ENCODE measurements around the gene RASGRF1. TPM values are rescaled to one million over a fixed set of nuclear protein-coding genes. Genes with fewer than 3 reads are reported as not detected.
"Not testable (repeated sequence)": the region's sequence is repeated elsewhere in the genome, so short reads cannot be mapped to it uniquely, and the experiment has no call there.

RASGRF1 gene
- total RNA-seq, 6 experiments from 2014 or later: 0.29 TPM; not detected in 5

DNA sequence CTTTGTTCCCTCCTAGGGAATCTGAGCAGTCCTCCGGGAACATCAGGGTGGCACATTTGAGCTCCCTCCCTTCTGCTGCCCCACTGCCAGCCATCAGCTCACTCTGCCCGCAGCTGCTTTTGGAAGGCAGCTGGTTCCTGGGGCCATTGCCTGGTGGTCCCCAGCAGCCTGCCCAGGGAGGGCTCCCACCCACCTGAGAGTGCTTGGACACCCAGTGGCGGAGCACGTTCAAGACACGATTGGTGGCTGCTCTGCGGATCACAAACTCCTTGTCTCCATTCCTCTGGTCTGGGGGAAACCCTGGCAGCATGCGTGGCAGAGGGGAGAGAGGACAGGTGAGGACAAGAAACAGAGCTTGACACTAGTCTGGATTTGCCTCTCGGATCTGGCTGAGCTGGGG lies 92.1 kb downstream of the RASGRF1 start:
- DNase-seq (no peak), ATAC-seq (no peak)
- H3K4me3 ChIP-seq: no peak overlapping the region
- WGBS (ENCODE audit: insufficient coverage, low coverage, low lambda C conversion rate, missing lambda C conversion rate): 80% methylated on average over 2 of the region's 8 CpGs
- no peaks in the 10 kb centered on the region for H3K27me3 ChIP-seq
- no peaks in the 10 kb centered on the region for H3K9me3 ChIP-seq
- intact Hi-C loops (cut with DNase I): no loop called here
- H3K36me3 ChIP-seq: no peaks in the 10 kb centered on the region
- no peaks in the 10 kb centered on the region for H3K4me1 ChIP-seq
- H3K27ac ChIP-seq: no peak overlapping the region
- TF ChIP-seq POLR2A (IDR thresholded peaks at IDR 0.05): no peak
- TF ChIP-seq, protein P1, sequence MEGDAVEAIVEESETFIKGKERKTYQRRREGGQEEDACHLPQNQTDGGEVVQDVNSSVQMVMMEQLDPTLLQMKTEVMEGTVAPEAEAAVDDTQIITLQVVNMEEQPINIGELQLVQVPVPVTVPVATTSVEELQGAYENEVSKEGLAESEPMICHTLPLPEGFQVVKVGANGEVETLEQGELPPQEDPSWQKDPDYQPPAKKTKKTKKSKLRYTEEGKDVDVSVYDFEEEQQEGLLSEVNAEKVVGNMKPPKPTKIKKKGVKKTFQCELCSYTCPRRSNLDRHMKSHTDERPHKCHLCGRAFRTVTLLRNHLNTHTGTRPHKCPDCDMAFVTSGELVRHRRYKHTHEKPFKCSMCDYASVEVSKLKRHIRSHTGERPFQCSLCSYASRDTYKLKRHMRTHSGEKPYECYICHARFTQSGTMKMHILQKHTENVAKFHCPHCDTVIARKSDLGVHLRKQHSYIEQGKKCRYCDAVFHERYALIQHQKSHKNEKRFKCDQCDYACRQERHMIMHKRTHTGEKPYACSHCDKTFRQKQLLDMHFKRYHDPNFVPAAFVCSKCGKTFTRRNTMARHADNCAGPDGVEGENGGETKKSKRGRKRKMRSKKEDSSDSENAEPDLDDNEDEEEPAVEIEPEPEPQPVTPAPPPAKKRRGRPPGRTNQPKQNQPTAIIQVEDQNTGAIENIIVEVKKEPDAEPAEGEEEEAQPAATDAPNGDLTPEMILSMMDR (IDR thresholded peaks at IDR 0.05): no peak

DNA sequence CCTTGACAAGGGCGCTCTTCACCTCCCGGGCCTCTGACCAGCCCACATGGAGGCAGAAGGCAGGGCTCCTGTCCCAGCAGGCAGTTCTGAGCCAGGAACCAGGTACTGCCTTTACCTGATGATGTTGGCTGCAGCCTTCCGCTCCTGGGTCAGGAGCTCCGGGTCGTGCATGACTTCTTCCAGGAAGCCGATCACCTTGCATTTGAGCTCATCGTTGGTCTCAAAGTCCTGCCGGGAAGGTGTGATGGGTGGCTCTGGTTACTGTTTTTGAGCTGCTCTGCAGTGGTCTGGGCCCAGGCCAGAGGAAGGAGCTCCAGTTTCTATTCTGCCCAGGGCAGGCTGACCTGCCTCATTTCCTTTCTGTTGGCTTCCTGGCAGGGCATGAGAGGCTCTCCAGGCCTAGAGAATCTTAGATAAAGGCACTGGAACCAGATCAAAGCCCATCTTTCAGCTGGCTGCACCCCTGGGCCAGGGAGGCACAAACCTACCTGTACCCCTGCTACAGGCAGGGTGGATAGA lies 92.5 kb downstream of the RASGRF1 start:
- 95% methylated on average over 4 of the region's 8 CpGs for WGBS (ENCODE audit: insufficient coverage, low coverage, low lambda C conversion rate, missing lambda C conversion rate)
- no peaks in the 10 kb centered on the region for H3K9me3 ChIP-seq
- peak in 1 of 4 donors; percentile 20 for ATAC-seq
- intact Hi-C loops (cut with DNase I): no loop called here
- TF ChIP-seq POLR2A (IDR thresholded peaks at IDR 0.05): no peak
- TF ChIP-seq, protein P1 (IDR thresholded peaks at IDR 0.05): no peak
- no peaks in the 10 kb centered on the region for H3K4me1 ChIP-seq
- DNase-seq: no peak
- H3K36me3 ChIP-seq: no peaks in the 10 kb centered on the region
- no peak overlapping the region for H3K27ac ChIP-seq
- H3K4me3 ChIP-seq: no peak overlapping the region
- H3K27me3 ChIP-seq: no peaks in the 10 kb centered on the region

DNA sequence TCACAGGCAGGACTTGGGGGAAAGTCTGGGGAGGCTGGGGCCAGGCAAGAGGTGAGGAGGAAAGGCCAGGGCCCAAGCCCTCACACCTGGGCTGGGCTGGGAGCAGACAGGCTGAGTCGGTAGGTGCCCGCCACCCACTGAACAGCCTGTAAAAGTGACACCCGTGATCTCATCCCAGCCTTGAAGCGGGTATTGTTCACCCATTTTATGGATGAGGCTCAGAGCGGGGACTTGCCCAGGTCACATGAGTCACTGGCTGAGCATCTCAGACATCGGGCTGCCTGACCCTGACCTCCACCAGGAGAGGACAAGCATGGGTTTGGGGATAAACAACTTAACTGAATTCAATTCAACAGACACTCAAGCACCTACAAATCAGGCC lies 93.7 kb downstream of the RASGRF1 start:
- intact Hi-C loops (cut with DNase I): no loop called here
- Histone ChIP-seq H3K27ac (no peak overlapping the region), H3K36me3 (no peaks in the 10 kb centered on the region), H3K27me3 (no peaks in the 10 kb centered on the region), H3K9me3 (no peaks in the 10 kb centered on the region), H3K4me1 (no peaks in the 10 kb centered on the region), H3K4me3 (no peak overlapping the region)
- TF ChIP-seq POLR2A (IDR thresholded peaks at IDR 0.05): no peak
- TF ChIP-seq, protein P1 (IDR thresholded peaks at IDR 0.05): no peak
- ATAC-seq (peak in 1 of 4 donors; percentile 35), DNase-seq (no peak)
- 60% methylated on average over 1 of the region's 6 CpGs for WGBS (ENCODE audit: insufficient coverage, low coverage, low lambda C conversion rate, missing lambda C conversion rate)

DNA sequence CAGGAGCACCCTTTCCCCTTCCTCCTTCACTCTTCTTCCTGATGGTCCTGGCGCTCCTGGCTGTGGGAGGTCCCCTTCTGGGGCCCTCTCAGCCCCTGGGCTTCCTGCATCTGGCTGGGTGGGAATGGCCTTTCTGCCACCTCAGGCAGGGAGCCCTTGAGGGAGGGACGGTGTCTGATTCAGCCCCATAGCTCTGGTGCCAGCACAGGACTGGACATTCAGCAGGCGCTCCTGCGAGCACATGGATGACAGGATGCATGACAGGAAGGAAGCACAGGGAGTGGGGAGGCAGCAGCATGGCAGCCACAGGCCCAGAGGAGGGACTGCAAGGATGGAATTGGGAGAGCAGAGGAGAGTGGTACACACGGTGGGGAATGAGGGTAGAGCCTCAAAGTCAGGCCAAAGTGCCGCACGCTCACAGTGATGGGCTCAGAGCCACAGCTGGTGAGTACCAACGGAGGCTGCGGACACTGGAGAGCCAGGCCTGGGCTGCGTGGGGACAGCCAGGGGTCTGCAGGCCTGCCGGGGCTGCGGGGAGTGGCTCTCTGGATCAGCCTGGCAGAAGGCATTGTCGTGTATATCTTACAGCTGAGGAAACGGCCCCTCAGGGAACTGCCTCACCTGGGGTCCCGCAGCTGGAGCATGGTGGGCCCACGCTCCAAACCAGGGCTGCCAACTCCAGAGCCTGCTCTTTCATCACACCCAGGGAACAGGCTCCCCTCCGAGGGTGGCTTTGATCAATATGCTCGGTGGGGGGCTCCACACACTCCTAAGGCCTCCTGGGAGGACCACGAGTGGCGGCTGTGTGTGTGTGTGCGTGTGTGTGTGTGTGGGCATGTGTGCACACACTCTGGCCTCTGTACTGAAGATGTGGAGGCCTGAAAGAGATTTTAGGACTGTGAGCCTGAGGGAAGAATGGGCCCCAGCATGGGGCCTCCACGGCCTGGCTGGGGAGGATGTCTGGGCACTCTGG lies 94.4 kb downstream of the RASGRF1 start:
- H3K27me3 ChIP-seq: no peaks in the 10 kb centered on the region
- H3K27ac ChIP-seq: no peak overlapping the region
- 55% methylated on average over 6 of the region's 22 CpGs for WGBS (ENCODE audit: insufficient coverage, low coverage, low lambda C conversion rate, missing lambda C conversion rate)
- intact Hi-C loops (cut with DNase I): no loop called here
- H3K36me3 ChIP-seq: no peaks in the 10 kb centered on the region
- H3K4me3 ChIP-seq: no peak overlapping the region
- H3K9me3 ChIP-seq: no peaks in the 10 kb centered on the region
- no peaks in the 10 kb centered on the region for H3K4me1 ChIP-seq
- ATAC-seq (no peak), DNase-seq (no peak)
- TF ChIP-seq POLR2A (IDR thresholded peaks at IDR 0.05): no peak
- TF ChIP-seq, protein P1 (IDR thresholded peaks at IDR 0.05): no peak

DNA sequence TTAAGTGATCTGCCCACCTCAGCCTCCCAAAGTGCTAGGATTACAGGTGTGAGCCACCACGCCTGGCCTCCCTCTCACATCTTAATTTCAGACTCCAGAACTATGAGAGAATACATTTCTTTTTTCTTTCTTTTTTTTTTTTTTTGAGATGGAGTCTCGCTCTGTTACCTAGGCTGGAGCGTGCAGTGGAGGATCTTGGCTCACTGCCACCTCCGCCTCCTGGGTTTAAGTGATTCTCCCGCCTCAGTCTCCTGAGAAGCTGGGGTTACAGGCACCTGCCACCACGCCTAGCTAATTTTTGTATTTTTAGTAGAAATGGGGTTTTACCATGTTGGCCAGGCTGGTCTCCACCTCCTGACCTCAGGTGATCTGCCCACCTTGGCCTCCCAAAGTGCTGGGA lies 95.4 kb downstream of the RASGRF1 start:
- ATAC-seq; H3K27me3 ChIP-seq; DNase-seq; intact Hi-C loops (cut with DNase I); H3K4me1 ChIP-seq; H3K36me3 ChIP-seq; H3K9me3 ChIP-seq; H3K27ac ChIP-seq; H3K4me3 ChIP-seq: not testable (repeated sequence)
- WGBS (ENCODE audit: insufficient coverage, low coverage, low lambda C conversion rate, missing lambda C conversion rate): 78% methylated on average over 6 of the region's 6 CpGs
